Stimulated activated CD8-positive, alpha-beta memory T cell treated with anti-CD3 and anti-CD28 coated beads, Interleukin-4, amount 100 ng/mL, for 4 hours (primary cell): ENCODE measurements around the gene POU6F2.
"Not testable (repeated sequence)": the region's sequence is repeated elsewhere in the genome, so short reads cannot be mapped to it uniquely, and the experiment has no call there.

Experiments used
- DNase-seq, 2 donors: peaks; one replicate each; pipeline ENCODE4 v3.0.0-alpha.2; 2020; ENCODE audit warnings: low read depth in 2 of 2, low spot score in 1 of 2

POU6F2 gene

DNA sequence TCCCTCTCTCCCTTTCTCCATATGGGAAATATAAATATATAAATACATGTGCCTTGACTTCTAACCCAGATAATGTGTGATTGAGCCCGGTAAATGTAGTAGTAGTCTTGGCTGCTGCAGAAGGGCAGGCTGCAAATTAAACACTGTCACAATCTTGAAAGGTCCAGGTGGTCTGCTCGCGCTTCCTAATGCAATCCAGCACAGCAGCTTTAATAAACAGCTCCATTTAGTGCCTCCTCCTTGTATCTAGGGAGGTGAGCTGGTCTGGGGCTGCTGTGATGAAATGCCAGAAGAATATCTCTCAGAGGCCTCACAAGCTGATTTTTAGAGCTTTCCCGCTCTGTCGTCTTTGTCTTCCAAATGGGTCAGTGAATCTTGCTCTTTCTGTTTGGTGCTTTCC lies 782 bp downstream of the POU6F2 start:
- no peak for DNase-seq

DNA sequence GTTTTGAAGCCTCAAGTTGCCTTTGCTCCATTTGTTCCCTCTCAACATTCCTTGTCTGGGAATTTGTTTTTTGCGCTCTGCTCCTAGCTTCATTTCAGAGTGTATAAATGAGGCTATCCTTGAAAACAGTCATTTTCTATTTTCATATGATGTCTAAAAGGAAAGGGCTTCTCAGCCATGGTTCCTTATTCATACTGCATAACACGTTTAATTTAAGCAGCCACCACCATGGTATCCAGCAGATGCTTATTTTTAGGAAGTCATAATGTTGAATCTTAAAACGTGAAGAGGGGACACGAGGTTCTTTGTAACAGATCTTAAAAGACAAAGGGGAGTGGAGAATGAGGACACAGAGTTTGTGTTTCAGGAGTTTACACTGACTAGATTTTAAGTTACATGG lies 14.5 kb downstream of the POU6F2 start:
- DNase-seq, result no peak

DNA sequence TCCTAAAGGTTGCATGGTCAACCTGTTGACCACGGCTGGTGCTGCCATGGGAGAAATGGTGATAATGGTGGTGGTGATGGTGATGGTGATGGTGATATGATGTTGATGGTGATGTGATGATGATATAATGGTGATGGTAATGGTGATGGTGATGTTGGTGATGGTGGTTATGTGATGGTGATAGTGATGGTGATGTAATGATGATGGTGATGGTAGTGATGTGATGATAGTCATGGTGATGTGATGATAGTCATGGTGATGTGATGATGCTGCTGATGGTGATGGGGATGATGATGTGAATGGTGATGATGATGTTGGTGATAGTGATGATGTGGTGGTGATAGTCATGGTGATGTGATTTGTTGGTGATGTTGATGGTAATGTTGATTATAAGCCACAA lies 23.9 kb downstream of the POU6F2 start:
- no peak for DNase-seq

DNA sequence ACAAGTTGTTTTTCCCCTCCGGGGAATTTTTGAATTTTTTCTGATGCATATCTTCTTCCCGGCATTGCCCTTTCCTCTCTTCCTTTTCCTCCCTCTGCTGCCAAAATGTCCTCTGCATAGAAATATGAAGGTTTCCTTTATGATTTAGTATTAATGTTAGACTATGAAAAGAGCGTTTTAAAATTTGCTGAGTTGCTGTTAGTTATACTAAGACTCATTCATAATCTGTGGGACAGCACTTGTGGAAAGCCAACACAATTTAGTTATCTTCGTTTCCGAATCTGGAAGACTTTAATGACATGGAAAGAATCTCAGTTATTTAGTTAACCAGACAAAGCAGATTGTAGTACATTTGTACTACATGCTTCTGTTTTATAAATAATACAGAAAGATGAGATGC lies 25.0 kb downstream of the POU6F2 start:
- DNase-seq, result no peak

DNA sequence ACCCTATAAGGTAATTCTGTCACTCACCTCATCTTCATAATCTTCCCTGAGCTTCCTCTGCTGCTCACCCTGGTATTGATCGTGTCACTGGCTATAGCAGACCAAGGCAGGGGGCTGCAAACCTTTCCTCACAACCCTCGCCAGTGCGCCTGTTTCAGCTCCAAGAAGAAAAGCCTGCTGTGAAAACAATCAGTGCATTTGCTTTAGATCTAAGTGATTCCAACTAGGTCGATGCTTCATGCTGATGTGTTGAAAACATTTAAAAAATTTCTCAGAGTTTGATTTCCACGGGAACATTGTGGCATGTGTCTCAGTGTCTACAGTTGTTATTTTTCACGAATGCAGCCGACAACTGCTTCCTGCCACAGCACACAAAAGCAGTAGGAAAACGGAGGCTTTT lies 27.3 kb downstream of the POU6F2 start:
- no peak for DNase-seq

DNA sequence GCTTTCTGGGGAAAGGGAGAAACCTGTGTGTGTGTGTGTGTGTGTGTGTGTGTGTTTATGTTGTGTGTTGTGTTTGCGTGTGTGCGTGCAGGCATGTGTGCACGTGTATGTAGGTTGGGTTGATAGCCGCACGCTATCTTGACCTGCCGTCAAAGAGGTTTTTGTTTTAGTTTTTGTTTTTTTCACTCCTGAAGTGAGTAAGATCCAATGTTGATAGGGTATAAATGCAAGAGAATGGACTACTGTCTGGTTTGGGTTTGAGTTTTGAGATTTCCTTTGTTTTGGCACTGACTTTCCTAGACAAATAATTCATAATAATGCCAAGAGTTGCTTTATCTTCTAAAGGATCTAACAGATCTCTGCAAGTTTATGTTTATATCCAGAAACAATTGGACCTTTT lies 27.8 kb downstream of the POU6F2 start:
- DNase-seq, result no peak

DNA sequence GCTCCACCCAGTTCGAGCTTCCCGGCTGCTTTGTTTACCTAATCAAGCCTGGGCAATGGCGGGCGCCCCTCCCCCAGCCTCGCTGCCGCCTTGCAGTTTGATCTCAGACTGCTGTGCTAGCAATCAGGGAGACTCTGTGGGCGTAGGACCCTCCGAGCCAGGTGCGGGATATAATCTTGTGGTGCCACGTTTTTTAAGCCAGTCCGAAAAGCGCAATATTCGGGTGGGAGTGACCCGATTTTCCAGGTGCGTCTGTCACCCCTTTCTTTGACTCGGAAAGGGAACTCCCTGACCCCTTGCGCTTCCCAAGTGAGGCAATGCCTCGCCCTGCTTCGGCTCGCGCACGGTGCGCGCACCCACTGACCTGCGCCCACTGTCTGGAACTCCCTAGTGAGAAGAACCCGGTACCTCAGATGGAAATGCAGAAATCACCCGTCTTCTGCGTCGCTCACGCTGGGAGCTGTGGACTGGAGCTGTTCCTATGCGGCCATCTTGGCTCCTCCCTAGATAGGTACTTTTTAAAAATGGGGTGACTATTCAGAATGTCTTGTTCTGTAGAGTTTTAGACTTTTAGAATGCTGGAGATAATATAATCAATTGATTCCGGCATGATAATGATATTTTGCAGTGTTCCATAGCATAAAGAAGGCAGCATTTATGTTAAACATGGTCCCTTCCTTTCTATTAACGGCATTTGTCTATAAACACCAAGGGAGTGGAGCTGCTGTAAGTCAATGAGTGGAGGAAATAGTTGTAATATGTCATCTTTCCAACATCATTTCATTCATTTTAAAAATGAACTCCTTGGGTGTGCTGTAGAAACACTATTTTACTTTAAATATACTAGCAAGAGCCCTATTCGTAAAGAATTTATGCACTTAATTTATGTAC lies 35.6 kb downstream of the POU6F2 start:
- not testable (repeated sequence) for DNase-seq

DNA sequence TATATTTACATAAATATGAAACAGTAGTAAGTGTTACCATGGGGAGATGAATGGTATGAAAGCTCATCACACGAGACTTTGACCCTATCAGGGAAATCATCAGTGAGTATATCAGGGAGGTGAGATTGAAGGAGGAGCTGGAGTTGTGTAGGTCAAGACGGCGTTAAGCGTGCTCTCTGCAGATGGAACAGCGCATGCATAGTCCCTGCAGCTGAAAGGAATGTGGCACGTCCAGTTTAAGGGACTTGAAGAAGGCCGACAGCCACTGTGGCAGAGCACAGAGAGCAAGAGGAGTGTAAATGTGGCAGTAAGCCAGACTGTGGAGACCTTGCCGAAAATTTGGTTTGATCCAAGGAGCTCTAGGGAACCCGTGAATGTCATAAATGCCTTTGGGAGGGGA lies 38.9 kb downstream of the POU6F2 start:
- DNase-seq, result no peak

DNA sequence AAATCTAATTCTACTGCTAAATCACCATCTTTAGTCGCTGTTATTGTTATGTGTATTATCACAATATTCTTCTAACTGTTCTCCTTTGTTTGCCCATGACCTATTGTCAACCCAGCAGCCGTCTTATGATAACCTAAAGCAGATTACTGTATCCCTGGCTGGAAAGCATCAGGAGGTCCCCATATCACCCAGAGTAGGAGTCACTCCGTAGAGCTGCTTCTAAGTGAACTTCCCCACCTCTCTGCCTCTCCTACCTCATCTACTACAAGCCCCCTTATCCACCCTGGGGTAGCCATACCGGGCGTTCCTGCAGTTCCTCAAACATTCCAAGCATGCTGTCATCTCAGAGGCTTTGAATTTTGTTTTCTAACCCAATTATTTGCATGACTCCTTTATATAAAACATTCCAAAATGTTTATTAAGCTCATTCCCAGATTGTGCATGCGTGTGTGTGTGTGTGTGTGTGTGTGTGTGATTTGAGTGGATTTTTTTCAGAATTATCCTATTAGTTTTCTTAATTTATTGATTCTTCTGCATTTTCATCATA lies 39.7 kb downstream of the POU6F2 start:
- no peak for DNase-seq

DNA sequence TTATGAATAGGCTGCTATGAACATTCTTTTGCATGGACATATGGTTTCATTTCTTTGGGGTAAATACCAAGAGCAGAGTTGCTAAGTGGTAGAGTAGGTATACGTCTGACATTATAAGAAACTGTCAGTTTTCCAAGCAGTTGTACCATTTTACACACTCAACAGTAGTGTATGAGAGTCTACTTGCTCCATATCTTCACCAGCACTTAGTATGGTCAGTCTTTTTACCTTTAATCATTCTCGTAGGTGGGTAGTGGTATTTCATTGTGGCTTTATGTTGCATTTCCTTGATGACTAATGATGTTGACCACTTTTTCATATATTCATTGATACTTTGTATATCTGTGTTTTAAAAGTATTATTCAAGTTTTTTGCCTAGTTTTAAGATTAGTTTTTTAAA lies 45.1 kb downstream of the POU6F2 start:
- DNase-seq, result no peak

DNA sequence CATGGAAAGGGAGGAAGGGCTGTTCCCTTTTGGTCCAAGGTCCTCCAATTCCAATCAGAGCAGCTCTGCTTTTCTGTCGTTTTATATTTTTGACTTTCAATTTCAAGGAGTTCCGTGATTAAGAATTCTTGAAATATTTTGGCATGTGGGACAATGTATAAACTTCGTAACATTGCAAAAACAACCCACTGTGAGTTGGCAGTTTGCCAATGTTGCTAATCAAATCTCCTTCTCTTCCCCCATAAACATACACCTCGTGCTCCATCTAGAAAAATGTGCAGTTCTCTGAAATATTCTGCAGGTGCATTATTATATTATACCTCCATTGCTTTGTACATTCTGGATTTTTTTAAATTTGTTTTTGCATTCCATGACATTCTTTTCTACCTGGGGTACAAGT lies 49.8 kb downstream of the POU6F2 start:
- no peak for DNase-seq

DNA sequence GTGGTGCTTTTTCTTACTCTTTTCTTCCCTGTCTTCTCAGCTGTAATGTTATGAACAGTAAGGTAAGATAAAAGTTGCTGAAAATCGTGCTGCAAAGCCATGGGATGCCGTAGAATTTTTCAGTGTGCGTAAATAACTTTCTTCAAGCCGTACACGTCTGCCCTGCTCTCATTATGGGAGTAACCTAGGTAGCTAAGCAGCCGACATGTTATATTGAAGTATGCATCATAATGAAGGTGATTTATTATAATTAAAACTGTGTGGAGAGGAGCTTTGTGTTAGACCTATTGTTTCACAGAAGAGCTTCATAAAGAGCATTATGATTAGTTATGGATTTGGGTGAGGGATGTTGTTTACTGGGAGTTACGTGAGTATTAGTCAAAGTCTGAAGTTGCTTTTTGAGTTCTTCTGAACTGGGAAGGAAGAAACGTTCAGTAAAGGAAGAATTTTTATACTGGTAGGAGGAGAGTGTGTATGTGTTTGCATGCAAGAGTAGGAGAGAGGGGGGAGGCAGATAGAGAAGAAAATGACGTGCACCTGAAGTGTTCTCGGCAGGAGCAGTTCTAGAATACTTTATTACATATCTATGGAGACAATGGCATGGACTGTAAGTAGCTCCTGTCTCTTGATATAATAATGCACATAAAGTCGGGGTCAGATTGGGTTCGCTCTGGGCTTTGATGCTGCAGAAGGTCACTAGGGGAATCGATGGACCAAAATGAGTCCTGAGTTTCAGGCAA lies 56.3 kb downstream of the POU6F2 start:
- DNase-seq, result no peak

DNA sequence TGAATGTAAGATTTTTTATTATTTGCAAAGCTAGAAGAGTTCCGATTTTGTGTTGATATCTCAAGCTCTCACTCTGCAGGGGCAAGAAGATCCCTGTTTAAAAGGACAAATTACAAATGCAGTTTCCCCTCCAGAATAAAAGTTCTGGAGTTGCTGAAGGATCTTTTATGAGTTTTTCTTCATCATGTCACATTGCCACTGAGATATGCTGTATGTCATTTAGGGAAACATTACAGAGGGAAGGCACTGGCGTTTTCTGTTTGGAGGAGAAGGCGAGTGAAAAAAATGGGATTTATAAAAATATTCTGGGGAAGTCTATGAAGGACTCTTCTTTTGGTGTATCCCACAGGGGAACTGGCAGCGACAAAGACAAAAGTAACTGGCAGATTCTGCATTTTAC lies 57.4 kb downstream of the POU6F2 start:
- DNase-seq, result no peak

DNA sequence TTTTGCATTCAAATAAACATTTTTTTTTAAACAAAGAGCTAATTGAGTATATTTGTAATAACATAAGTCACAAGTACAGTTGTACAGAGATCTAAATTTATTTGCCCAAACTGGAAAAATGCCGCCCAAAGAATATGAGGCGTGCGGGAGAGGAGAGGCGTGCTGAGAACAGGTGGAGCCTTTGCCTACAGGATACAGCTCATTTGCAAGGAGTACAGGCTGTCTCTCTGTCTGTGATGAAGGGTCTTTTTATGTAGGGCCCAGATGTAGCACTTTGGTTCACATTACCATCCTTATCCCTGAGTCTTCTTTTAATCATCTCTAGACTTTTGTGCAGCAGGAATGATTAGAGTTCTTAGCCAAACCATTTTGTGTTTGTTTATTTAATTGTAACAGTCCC lies 58.2 kb downstream of the POU6F2 start:
- DNase-seq, result no peak

DNA sequence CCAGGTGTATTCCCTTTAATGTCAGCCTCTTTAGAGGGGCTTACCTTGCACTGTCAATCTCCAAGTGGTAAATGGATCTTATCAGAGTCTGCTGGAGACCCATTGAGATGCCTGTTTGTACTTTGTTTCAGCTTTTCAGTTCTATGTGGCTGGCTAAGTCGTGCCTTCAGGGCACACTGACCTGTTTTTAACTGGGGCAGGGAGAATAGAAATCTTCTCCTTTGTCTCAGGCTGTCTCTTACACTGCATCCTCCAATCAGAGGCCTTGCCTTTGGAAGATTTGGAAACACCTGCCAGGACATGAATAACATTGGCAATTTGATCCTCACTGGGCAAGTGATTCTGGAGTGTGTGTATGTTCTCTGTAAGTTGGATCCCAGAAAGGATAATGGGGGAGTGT lies 65.0 kb downstream of the POU6F2 start:
- DNase-seq, result no peak

DNA sequence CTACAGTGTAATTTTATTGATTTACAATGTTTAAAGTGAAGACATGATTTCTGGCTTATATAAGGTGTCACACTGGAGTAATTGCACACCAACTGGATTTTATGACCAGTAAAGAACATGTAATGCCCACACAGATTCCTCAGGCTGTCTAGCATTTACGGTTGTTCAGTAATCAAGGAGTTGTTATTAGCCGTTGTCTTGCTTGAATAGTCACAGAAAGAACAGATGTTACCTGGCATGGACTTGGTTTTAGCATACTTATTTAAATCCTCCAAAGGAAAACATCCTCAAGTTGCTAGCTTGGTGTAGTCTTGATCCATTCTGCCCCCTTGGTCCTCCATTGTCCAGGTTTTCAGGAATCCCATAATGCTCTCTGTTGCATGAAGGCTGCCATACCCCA lies 65.8 kb downstream of the POU6F2 start:
- DNase-seq, result no peak

DNA sequence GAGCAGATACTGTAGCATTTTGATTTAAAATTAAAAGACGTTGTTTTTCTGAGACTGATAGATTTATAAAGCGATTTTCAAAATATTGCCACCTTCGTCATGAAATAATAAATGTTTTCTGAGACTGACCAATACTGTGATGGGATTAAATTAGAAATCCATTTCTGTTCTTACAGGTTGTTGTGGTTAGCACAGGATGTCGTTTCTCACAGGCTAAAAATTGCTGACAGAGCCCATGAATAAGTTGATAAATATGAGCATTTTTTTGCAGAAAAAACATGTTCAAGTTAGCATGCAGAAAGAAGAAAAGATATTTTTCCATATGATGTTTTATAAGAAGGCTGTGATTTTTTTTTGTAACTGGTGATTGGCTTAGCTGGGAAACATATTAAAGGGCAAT lies 66.8 kb downstream of the POU6F2 start:
- no peak for DNase-seq

DNA sequence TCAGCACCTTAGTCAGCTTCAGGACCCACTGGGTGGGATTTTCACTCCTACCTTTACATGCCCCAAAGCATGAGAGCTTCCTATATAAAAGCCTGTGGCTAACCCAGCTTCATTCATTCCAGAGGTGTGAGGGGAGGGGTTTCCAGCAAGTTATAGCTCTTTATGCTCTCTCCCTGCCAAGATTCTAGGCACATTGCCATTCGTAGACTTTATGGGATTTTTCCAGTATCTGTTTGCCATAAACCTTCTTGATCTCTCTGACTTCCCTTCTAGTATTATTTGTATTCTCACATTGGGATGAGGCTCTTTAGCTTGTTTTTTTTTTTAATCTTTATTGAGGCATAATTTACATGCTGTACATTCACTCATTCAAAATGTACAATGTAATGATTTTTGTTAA lies 67.5 kb downstream of the POU6F2 start:
- DNase-seq, result no peak

DNA sequence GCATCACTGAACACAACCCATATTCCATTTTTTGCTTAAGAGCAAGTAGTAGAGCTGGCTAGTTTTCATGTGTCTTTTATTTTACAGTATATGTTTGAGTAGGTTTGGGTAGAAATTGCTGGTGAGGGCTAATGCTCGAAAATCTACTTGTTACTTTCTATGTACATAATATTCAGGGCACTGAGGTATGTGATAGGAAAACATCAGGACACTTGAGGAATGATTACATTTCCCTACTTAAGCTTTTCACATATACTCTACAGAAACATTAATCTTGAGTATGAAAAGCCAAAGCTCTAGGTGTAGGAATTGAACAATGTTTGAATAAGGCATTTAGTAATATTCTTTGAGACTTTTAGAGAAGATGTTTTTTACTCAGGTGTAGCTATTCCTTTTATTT lies 73.6 kb downstream of the POU6F2 start:
- DNase-seq, result no peak

DNA sequence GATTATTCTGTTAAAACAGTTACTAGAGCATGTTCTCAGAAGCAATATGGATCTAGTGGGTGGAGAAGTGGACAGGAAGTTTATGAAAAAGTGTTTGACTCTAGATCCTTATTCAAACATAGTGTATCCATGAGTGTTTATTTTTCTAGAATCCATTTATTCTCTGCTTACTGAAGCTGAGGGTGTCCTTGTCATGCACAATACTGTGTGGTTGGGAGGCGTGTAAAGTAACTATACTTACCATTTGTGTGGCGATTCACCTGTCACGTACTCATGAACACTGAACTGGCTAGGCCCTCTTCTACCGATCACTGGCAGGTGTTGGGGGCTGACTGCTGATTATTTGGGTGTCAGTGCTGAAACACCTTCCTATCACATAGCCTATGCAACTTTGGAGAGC lies 74.0 kb downstream of the POU6F2 start:
- DNase-seq, result no peak

DNA sequence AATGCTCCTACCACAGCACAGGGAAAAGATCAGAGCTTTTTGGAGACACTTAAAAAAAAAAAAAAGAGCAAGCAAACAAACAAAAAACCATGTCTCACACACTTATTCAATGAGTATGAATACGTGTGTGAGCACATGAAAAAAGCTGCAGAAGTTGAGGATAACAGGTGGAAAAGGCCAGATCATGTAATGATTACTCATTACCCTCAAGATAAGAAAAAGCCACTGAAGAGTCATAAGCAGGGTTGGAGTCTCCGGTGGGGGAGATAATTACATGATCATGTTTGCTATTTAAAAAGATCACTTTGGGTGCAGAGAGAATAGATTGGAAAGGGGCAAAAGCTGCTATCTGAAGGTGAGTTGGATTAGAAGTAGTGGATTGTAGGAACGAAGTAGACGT lies 77.0 kb downstream of the POU6F2 start:
- no peak for DNase-seq

DNA sequence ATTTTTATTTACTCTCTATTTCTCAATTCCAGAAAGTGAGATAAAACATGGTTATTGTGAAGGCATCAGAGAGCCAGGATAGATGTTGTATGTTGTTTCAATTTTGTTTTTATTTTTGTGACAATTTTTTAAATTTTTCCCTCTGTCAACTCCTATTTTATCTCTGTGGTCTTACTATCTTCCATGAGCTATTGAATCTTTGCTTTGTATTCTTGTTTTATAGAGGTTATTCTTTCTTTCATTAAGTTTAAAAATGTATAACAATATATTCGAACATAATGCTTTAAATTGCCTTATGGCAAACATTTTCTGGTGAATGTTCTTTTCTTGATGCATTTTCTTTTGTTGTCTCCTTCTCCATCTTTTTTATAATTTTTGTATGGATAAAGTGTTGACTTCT lies 78.4 kb downstream of the POU6F2 start:
- DNase-seq, result no peak
